GM21447 (cell line): Measurements from ENCODE around the gene USP9Y.

Experiments
- ATAC-seq: cut with Tn5 transposase; IDR thresholded peaks from one replicate; pipeline ENCODE4 v1.9.1; 2021; ENCODE audit not compliant: unreplicated experiment

The USP9Y gene

GRCh38 chrY:12784521-12784920 is 83.5 kb downstream of the USP9Y start:
- no peak for ATAC-seq

- ATAC-seq: no peak
Measured at GRCh38 chrY:12793999-12794398, 93.0 kb downstream of the USP9Y start.

- ATAC-seq: no peak
Measured at GRCh38 chrY:12808046-12808445, 107.0 kb downstream of the USP9Y start.

DNA sequence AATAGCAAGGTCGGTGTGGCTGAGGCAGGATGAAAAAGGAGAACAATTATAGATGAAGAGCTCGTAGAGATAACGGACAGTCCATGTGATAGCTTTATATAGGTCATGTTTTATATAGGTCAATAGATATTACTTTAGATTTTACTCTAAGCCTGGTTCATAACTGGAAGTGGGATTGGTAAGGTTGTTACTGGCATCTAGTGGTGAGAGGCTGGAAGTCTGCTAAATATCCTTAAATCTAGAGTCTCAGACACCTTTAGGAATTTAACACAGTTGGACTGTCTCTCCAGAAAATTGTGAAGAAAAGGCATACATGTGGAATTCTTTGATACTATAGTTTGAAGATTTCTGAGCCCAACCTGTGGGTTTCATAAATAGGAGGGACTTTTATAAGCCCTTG is 108.0 kb downstream of the USP9Y start:
- no peak for ATAC-seq

DNA sequence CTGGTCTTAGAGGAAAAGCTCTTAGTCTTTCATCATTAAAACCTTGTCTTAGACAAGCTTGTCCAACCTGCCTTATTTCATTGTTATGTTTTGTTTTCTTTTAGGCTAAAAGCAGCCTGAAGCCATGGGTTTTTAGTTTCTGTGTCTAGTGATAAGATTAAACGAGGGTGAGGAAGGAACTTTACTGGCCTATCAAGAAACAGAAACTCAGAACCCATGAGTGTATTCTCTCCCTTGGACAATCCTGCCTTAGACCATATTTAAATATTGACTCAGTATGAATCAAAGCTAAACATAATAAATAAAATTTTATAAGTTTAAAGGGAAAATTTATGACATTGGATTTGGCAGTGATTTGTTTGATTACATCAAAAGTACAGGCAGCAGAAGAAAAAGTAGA is 122.4 kb downstream of the USP9Y start:
- no peak for ATAC-seq

DNA sequence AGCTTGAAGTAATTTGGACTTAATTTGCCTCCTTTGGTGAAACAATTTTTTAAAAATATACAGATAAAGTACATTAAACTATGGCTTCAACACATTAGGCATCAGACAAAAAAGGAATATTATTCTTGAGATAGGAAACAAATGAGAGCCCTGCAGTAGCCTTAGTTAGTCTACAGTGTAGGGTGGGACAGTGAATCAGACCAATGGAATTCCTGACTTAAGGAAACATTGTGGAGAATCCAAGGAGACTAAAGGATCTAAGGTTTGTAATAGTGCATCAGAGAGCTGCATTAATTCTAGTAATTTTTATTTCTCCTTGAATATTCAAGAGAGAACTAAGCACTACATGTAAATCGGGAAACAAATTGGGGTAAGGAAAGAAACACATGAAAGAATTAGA is 125.8 kb downstream of the USP9Y start:
- ATAC-seq: no peak

DNA sequence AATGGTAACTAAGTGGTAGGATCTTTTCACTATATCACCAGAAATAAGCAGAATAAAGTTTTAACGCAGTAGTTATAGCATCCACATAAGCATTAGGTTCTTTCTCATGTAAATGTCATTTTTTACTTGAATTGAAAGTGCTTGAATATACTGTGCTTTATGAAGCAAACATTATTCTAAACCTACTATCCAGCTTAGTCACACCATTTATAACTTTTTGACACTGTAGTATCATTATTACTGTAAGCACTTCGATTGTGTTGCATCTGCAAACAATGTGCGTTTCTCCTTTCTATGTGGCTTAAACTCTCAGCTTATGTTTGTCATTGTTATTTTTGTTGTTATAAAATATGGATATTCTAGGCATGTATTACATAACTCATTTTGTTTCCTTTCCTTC is 132.3 kb downstream of the USP9Y start:
- no peak for ATAC-seq

- ATAC-seq: no peak
Measured at GRCh38 chrY:12837550-12837949, 136.5 kb downstream of the USP9Y start.

GRCh38 chrY:12841368-12841767 is 140.3 kb downstream of the USP9Y start:
- no peak for ATAC-seq

GRCh38 chrY:12846793-12847192 is 145.8 kb downstream of the USP9Y start:
- ATAC-seq: no peak

DNA sequence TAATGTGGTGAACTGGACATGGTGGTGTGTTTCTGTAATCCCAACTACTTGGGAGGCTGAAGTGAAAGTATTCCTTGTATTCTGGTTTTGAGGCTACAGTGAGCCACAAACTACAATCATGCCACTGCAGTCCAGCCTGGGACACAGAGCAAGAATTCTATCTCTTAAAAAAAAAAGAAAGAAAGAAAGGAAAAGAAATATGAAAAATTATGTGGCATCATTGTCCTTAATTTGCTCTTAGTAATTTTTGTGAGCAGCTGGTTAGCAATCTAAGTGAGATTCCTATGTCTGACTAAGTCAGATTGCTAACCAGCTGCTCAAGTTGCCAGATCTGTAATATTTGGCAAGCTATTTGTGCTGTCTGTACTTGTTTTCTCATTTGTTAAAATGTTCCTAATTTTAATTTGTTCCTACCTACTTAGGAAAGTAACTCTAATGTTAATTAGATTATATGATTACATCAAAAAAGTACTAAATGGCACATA is 154.8 kb downstream of the USP9Y start:
- ATAC-seq: no peak

GRCh38 chrY:12867960-12868359 is 166.9 kb downstream of the USP9Y start:
- no peak for ATAC-seq

DNA sequence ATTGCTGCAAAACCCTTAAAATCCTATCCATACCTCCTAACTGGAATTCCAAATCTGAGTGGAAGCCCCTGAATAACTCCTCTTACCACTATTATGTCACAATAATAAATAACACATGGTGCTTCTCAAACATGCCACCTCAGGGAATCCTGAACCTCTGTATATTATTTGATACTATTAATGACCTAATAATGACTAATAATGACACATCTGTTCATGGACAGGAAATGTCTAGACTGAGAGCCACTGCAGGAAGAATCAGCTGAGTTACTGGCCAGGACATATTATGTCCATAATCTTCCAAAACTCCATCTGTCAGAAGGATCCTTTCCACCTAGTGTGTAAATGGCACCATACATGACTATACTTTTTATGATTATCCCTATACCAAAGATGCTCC is 195.9 kb downstream of the USP9Y start:
- ATAC-seq: no peak

GRCh38 chrY:12898604-12899003 is 197.6 kb downstream of the USP9Y start:
- ATAC-seq: no peak

DNA sequence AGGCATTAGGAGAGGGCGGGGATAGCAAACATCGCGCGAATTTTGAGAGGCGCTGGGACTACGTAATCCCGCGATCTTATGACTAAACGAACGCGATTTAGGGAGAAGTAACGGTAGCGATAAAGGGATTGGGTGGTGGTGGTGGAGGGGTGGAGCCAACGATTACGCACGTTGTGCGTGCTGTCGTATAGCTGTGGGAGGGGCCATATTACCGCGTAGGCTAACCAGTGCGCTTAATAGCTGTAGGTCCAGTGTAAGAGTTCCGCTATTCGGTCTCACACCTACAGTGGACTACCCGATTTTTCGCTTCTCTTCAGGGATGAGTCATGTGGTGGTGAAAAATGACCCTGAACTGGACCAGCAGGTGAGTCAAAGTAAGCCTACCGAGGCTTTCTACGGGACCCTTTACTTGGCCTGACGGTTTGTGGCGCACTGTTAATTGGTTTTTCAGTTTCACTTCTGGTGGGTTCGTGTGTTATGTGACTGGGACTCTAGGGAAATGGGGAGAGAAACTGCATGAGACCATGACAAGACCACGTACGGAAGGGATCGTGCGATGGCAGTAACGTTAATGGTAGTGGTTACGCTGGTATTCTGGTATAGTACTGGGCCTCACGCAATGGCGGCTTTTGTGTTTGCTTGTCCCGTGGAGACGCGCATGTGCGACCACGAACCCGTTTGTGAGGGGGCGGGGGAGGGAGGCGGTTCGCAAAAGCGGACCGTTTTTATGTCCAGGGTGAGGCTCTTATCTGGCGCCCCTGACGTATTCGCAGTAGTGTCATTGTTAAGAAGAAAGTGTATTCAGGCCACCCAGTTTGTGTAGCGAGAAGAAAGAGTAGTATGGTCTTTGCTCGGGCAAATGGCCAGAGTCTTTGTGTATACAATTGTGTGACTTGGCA is 203.8 kb downstream of the USP9Y start, which contains the start of gene DDX3Y:
TSS of gene DDX3Y (plus strand) at position 251 of the 899 bp plus-strand sequence. CDS start at position 320, 69 bp downstream.
- peak; percentile 83 for ATAC-seq

DNA sequence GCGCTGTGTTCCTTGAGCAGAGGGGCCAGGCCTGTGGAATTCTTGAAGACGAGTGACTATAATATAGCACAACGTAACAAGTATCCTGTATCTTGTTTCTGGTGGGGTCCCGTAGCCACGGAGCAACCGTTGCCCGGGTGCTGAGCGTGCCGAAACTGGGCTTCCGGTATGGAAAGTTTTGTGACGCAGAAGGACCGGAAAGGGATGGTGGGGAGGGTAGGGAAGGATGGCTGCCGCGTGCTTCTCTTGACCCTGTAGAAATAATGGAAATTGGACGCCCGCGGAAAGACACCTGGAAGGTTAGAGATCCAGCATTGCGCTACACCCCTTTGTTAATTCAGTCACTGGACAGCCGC is 204.5 kb downstream of the USP9Y start:
- ATAC-seq: peak; percentile 48

GRCh38 chrY:12905895-12906294 is 204.9 kb downstream of the USP9Y start:
- ATAC-seq: no peak
